ENCODE results near the gene BAX. TPM values are rescaled to one million over a fixed set of nuclear protein-coding genes. Genes with fewer than 3 reads are reported as not detected.

The BAX gene
- total and polyA plus RNA-seq, 2 of the 13 experiments (the other 11 are each of a cell fraction or from before 2014, with no cell fraction given): 139 to 176 TPM

GRCh38 chr19:48967346-48968178 lies 12.9 kb downstream of the BAX start (continued):
- TF ChIP-seq, protein P1, sequence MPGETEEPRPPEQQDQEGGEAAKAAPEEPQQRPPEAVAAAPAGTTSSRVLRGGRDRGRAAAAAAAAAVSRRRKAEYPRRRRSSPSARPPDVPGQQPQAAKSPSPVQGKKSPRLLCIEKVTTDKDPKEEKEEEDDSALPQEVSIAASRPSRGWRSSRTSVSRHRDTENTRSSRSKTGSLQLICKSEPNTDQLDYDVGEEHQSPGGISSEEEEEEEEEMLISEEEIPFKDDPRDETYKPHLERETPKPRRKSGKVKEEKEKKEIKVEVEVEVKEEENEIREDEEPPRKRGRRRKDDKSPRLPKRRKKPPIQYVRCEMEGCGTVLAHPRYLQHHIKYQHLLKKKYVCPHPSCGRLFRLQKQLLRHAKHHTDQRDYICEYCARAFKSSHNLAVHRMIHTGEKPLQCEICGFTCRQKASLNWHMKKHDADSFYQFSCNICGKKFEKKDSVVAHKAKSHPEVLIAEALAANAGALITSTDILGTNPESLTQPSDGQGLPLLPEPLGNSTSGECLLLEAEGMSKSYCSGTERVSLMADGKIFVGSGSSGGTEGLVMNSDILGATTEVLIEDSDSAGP (CRISPR knock-in tag; IDR thresholded peaks at IDR 0.05; ENCODE audit: borderline replicate concordance): peak; percentile 62; the same call in 1 of the 2 replicates
- TF ChIP-seq ZNF468 (CRISPR knock-in tag; IDR thresholded peaks at IDR 0.05) (no peak), TMF1 (CRISPR knock-in tag; IDR thresholded peaks at IDR 0.05; ENCODE audit: low read depth) (no peak), ZNF512B (CRISPR knock-in tag; IDR thresholded peaks at IDR 0.05; ENCODE audit: borderline replicate concordance) (no peak), ZSCAN31 (CRISPR knock-in tag; IDR thresholded peaks at IDR 0.05; ENCODE audit: low read depth) (no peak; the same call in 1 of the 2 replicates), GATA4 (IDR thresholded peaks at IDR 0.05; ENCODE audit: borderline replicate concordance, low read depth) (peak; percentile 58; the same call in 1 of the 2 replicates), ZNF644 (CRISPR knock-in tag; IDR thresholded peaks at IDR 0.05; ENCODE audit: low read depth) (peak; percentile 24; the same call in 1 of the 2 replicates), ADNP (CRISPR knock-in tag; IDR thresholded peaks at IDR 0.05) (no peak), ZNF558 (CRISPR knock-in tag; IDR thresholded peaks at IDR 0.05; ENCODE audit: borderline replicate concordance) (no peak), KDM1A (CRISPR knock-in tag; IDR thresholded peaks at IDR 0.05) (no peak), HDAC6 (IDR thresholded peaks at IDR 0.05; ENCODE audit: low read depth, low read length) (no peak), ATAD3A (CRISPR knock-in tag; IDR thresholded peaks at IDR 0.05) (no peak)
- TF ChIP-seq, protein P2, sequence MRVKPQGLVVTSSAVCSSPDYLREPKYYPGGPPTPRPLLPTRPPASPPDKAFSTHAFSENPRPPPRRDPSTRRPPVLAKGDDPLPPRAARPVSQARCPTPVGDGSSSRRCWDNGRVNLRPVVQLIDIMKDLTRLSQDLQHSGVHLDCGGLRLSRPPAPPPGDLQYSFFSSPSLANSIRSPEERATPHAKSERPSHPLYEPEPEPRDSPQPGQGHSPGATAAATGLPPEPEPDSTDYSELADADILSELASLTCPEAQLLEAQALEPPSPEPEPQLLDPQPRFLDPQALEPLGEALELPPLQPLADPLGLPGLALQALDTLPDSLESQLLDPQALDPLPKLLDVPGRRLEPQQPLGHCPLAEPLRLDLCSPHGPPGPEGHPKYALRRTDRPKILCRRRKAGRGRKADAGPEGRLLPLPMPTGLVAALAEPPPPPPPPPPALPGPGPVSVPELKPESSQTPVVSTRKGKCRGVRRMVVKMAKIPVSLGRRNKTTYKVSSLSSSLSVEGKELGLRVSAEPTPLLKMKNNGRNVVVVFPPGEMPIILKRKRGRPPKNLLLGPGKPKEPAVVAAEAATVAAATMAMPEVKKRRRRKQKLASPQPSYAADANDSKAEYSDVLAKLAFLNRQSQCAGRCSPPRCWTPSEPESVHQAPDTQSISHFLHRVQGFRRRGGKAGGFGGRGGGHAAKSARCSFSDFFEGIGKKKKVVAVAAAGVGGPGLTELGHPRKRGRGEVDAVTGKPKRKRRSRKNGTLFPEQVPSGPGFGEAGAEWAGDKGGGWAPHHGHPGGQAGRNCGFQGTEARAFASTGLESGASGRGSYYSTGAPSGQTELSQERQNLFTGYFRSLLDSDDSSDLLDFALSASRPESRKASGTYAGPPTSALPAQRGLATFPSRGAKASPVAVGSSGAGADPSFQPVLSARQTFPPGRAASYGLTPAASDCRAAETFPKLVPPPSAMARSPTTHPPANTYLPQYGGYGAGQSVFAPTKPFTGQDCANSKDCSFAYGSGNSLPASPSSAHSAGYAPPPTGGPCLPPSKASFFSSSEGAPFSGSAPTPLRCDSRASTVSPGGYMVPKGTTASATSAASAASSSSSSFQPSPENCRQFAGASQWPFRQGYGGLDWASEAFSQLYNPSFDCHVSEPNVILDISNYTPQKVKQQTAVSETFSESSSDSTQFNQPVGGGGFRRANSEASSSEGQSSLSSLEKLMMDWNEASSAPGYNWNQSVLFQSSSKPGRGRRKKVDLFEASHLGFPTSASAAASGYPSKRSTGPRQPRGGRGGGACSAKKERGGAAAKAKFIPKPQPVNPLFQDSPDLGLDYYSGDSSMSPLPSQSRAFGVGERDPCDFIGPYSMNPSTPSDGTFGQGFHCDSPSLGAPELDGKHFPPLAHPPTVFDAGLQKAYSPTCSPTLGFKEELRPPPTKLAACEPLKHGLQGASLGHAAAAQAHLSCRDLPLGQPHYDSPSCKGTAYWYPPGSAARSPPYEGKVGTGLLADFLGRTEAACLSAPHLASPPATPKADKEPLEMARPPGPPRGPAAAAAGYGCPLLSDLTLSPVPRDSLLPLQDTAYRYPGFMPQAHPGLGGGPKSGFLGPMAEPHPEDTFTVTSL (CRISPR knock-in tag; IDR thresholded peaks at IDR 0.05; ENCODE audit: borderline replicate concordance): 0 out of 2 replicates have a peak, but pooled peaks have one; percentile 31
